Astrocyte (in vitro differentiated cells and primary cell): ENCODE data around the gene TM9SF1.

Experiments
- CTCF ChIP-seq: IDR thresholded peaks from 2 replicates; pipeline ENCODE4 v1.5.1; 2011; ENCODE audit warnings: low read depth, mild to moderate bottlenecking, inconsistent platforms, low read length, moderate library complexity; ENCODE audit not compliant: insufficient read depth
- EZH2 ChIP-seq: IDR thresholded peaks from 2 replicates; pipeline ENCODE4 v1.6.1; 2012; ENCODE audit warnings: mild to moderate bottlenecking, low read length, inconsistent platforms; ENCODE audit not compliant: insufficient read depth

GRCh38 chr14:24178399-24179178, 16.7 kb downstream of the TM9SF1 start:
- TF ChIP-seq CTCF (no peak), EZH2 (no peak)
